HepG2 (cell line): ENCODE data around the gene CCDC93.
"Not testable (repeated sequence)": the region's sequence is repeated elsewhere in the genome, so short reads cannot be mapped to it uniquely, and the experiment has no call there.

Experiments used
- BHLHE40 ChIP-seq: IDR thresholded peaks from 2 replicates; pipeline ENCODE4 v1.6.1; 2011; ENCODE audit warnings: low read length, improper control_type of control experiment
- CTCF ChIP-seq: sonication (generic); formaldehyde crosslinking; IDR thresholded peaks from 2 replicates; pipeline ENCODE4 v1.5.0; 2020; ENCODE audit warnings: mild to moderate bottlenecking, missing genetic modification reagents, moderate library complexity
- SRSF1 ChIP-seq: fragments of 200-400 bp; formaldehyde crosslinking; optimal IDR thresholded peaks from 2 replicates; pipeline ENCODE3; 2017; ENCODE audit warnings: mild to moderate bottlenecking, low read depth, low read length, moderate library complexity
- TBX2 ChIP-seq: sonication (generic); formaldehyde crosslinking; IDR thresholded peaks from 2 replicates; pipeline ENCODE4 v1.5.0; 2020; ENCODE audit warnings: missing genetic modification reagents, mild to moderate bottlenecking, borderline replicate concordance
- TCF7 ChIP-seq: sonication (generic); IDR thresholded peaks from 2 replicates; pipeline ENCODE4 v1.6.1; 2016; ENCODE audit warnings: antibody characterized with exemption, low read depth
- ZFP41 ChIP-seq: sonication (generic); formaldehyde crosslinking; IDR thresholded peaks from 2 replicates; pipeline ENCODE4 v1.4.0; 2020; ENCODE audit warnings: mild to moderate bottlenecking, missing genetic modification reagents, borderline replicate concordance
- TF ChIP-seq, protein P1 (sequence below): sonication (generic); formaldehyde crosslinking; IDR thresholded peaks from 2 replicates; pipeline ENCODE4 v1.8.0; 2022; ENCODE audit warnings: mild to moderate bottlenecking, missing genetic modification reagents, moderate library complexity
- TF ChIP-seq, protein P2 (sequence below): fragments of 450-650 bp; IDR thresholded peaks from 2 replicates; pipeline ENCODE4 v1.6.1; 2016

GRCh38 chr2:118015761-118016160 lies 1.9 kb upstream of the CCDC93 start:
- not testable (repeated sequence) for TF ChIP-seq CTCF (CRISPR knock-in tag); TCF7; BHLHE40; ZFP41 (CRISPR knock-in tag); SRSF1; TBX2 (CRISPR knock-in tag)
- TF ChIP-seq, protein P1, sequence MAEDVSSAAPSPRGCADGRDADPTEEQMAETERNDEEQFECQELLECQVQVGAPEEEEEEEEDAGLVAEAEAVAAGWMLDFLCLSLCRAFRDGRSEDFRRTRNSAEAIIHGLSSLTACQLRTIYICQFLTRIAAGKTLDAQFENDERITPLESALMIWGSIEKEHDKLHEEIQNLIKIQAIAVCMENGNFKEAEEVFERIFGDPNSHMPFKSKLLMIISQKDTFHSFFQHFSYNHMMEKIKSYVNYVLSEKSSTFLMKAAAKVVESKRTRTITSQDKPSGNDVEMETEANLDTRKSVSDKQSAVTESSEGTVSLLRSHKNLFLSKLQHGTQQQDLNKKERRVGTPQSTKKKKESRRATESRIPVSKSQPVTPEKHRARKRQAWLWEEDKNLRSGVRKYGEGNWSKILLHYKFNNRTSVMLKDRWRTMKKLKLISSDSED (CRISPR knock-in tag), result not testable (repeated sequence)
- TF ChIP-seq, protein P2, sequence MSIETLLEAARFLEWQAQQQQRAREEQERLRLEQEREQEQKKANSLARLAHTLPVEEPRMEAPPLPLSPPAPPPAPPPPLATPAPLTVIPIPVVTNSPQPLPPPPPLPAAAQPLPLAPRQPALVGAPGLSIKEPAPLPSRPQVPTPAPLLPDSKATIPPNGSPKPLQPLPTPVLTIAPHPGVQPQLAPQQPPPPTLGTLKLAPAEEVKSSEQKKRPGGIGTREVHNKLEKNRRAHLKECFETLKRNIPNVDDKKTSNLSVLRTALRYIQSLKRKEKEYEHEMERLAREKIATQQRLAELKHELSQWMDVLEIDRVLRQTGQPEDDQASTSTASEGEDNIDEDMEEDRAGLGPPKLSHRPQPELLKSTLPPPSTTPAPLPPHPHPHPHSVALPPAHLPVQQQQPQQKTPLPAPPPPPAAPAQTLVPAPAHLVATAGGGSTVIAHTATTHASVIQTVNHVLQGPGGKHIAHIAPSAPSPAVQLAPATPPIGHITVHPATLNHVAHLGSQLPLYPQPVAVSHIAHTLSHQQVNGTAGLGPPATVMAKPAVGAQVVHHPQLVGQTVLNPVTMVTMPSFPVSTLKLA, result not testable (repeated sequence)
